Parathyroid adenoma (tissue), 2 donors: ENCODE data around the gene CDIP1.

Experiments
- H2AFZ ChIP-seq: fragments of 300-600 bp; sonication (generic); one replicate; pipeline ENCODE4 v1.7.0; 2017; ENCODE audit warnings: antibody characterized with exemption, mild to moderate bottlenecking
- H3K27ac ChIP-seq: fragments of 300-600 bp; sonication (generic); one replicate; pipeline ENCODE4 v1.7.0; 2017
- H3K27me3 ChIP-seq: fragments of 300-600 bp; sonication (generic); one replicate; pipeline ENCODE4 v1.7.0; 2017; ENCODE audit warnings: low read length; ENCODE audit not compliant: control insufficient read depth, insufficient read depth
- H3K36me3 ChIP-seq: fragments of 300-600 bp; sonication (generic); one replicate; pipeline ENCODE4 v1.7.0; 2017; ENCODE audit warnings: low read length; ENCODE audit not compliant: control insufficient read depth, insufficient read depth
- H3K4me1 ChIP-seq: fragments of 300-600 bp; sonication (generic); one replicate; pipeline ENCODE4 v1.7.0; 2017; ENCODE audit warnings: control low read depth
- H3K4me2 ChIP-seq: fragments of 300-600 bp; sonication (generic); one replicate; pipeline ENCODE4 v1.7.0; 2017; ENCODE audit warnings: low read length
- H3K4me3 ChIP-seq: fragments of 300-600 bp; sonication (generic); one replicate; pipeline ENCODE4 v1.7.0; 2017; ENCODE audit warnings: low read depth, low read length
- H3K79me2 ChIP-seq: fragments of 300-600 bp; sonication (generic); one replicate; pipeline ENCODE4 v1.7.0; 2017; ENCODE audit warnings: control low read depth
- H3K9ac ChIP-seq: fragments of 300-600 bp; sonication (generic); one replicate; pipeline ENCODE4 v1.7.0; 2017; ENCODE audit warnings: mild to moderate bottlenecking
- H3K9me3 ChIP-seq: fragments of 300-600 bp; sonication (generic); one replicate; pipeline ENCODE4 v1.7.0; 2017; ENCODE audit warnings: low read length; ENCODE audit not compliant: control insufficient read depth
- CTCF ChIP-seq: fragments of 300-600 bp; sonication (generic); IDR thresholded peaks from one replicate; pipeline ENCODE4 v1.7.0; 2017; ENCODE audit warnings: antibody characterized with exemption, mild to moderate bottlenecking
- donor health status: primary hyperparathyroidism.

CDIP1 gene

GRCh38 chr16:4536391-4537106 is 2.0 kb downstream of the CDIP1 start:
- no peaks in the 10 kb centered on the region for H3K9me3 ChIP-seq
- H2AFZ ChIP-seq = no peak overlapping the region
- H3K79me2 ChIP-seq = peaks cover 2% of the 10 kb centered on the region
- no peak overlapping the region for H3K9ac ChIP-seq
- no peak for TF ChIP-seq CTCF
- no peak overlapping the region for H3K4me3 ChIP-seq
- H3K4me2 ChIP-seq = no peak overlapping the region
- H3K4me1 ChIP-seq = peaks cover 7% of the 10 kb centered on the region
- H3K27ac ChIP-seq = no peak overlapping the region
- no peaks in the 10 kb centered on the region for H3K36me3 ChIP-seq
- H3K27me3 ChIP-seq = no peaks in the 10 kb centered on the region

GRCh38 chr16:4535627-4536108 is 2.9 kb downstream of the CDIP1 start:
- no peak for TF ChIP-seq CTCF
- H3K27ac ChIP-seq = no peak overlapping the region
- no peak overlapping the region for H2AFZ ChIP-seq
- no peak overlapping the region for H3K4me3 ChIP-seq
- H3K4me1 ChIP-seq = peaks cover 7% of the 10 kb centered on the region
- no peaks in the 10 kb centered on the region for H3K9me3 ChIP-seq
- no peaks in the 10 kb centered on the region for H3K36me3 ChIP-seq
- H3K27me3 ChIP-seq = no peaks in the 10 kb centered on the region
- H3K79me2 ChIP-seq = peaks cover 2% of the 10 kb centered on the region
- no peak overlapping the region for H3K4me2 ChIP-seq
- H3K9ac ChIP-seq = no peak overlapping the region

GRCh38 chr16:4534151-4534790 is 4.3 kb downstream of the CDIP1 start:
- Histone ChIP-seq H2AFZ (no peak overlapping the region), H3K4me3 (no peak overlapping the region), H3K27me3 (no peaks in the 10 kb centered on the region), H3K79me2 (peaks cover 2% of the 10 kb centered on the region), H3K4me1 (peaks cover 7% of the 10 kb centered on the region), H3K27ac (no peak overlapping the region), H3K9me3 (no peaks in the 10 kb centered on the region), H3K36me3 (no peaks in the 10 kb centered on the region), H3K4me2 (no peak overlapping the region), H3K9ac (no peak overlapping the region)
- TF ChIP-seq CTCF = no peak

DNA sequence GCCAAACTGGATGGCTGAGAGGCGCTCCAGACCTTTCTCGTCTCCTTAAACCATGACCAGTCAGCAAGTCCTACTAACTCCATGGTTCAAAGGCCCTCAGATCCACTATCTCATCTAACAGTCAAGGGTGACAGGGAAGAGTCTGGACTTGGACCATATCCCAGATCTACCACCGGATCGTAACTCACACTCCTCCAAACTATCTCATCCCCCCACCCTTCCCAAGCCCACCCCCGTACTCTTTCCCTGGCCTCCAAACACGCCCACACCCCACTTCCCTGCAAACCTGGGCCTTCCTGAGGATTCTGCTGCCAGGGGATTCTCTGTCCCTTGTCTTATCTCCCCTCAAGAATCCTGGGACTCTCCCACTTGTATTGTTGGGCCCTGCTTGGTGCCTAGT is 5.1 kb downstream of the CDIP1 start:
- peaks cover 2% of the 10 kb centered on the region for H3K79me2 ChIP-seq
- H3K9ac ChIP-seq = no peak overlapping the region
- no peaks in the 10 kb centered on the region for H3K9me3 ChIP-seq
- no peak overlapping the region for H3K4me2 ChIP-seq
- no peak overlapping the region for H3K27ac ChIP-seq
- no peak overlapping the region for H3K4me3 ChIP-seq
- peaks cover 7% of the 10 kb centered on the region for H3K4me1 ChIP-seq
- TF ChIP-seq CTCF = no peak
- no peaks in the 10 kb centered on the region for H3K27me3 ChIP-seq
- H2AFZ ChIP-seq = no peak overlapping the region
- no peaks in the 10 kb centered on the region for H3K36me3 ChIP-seq
